GM18861 (cell line): ENCODE results near the gene SEMA3C.

Experiments
- ATAC-seq: cut with Tn5 transposase; IDR thresholded peaks from one replicate; pipeline ENCODE4 v1.9.1; 2021; ENCODE audit not compliant: unreplicated experiment

Gene SEMA3C

GRCh38 chr7:80783678-80784327, 135.0 kb downstream of the SEMA3C start:
- no peak for ATAC-seq

GRCh38 chr7:80783186-80783677, 135.6 kb downstream of the SEMA3C start:
- ATAC-seq: no peak

GRCh38 chr7:80781561-80781979, 137.3 kb downstream of the SEMA3C start:
- ATAC-seq: no peak

GRCh38 chr7:80781146-80781545, 137.7 kb downstream of the SEMA3C start:
- no peak for ATAC-seq

- no peak for ATAC-seq
Observed at GRCh38 chr7:80779456-80779855, 139.4 kb downstream of the SEMA3C start.

GRCh38 chr7:80775897-80776296, 143.0 kb downstream of the SEMA3C start:
- no peak for ATAC-seq

- no peak for ATAC-seq
Observed at GRCh38 chr7:80775482-80775881, 143.4 kb downstream of the SEMA3C start.

- ATAC-seq: no peak
Observed at GRCh38 chr7:80774843-80775242, 144.0 kb downstream of the SEMA3C start.

GRCh38 chr7:80773787-80774508, 144.9 kb downstream of the SEMA3C start:
- no peak for ATAC-seq

- no peak for ATAC-seq
Observed at GRCh38 chr7:80772347-80772993, 146.4 kb downstream of the SEMA3C start.

GRCh38 chr7:80771523-80771922, 147.3 kb downstream of the SEMA3C start:
- no peak for ATAC-seq

GRCh38 chr7:80770675-80771081, 148.2 kb downstream of the SEMA3C start:
- peak; percentile 58 for ATAC-seq

- ATAC-seq: no peak
Observed at GRCh38 chr7:80770061-80770460, 148.8 kb downstream of the SEMA3C start.

- ATAC-seq: no peak
Observed at GRCh38 chr7:80768756-80769155, 150.1 kb downstream of the SEMA3C start.

- no peak for ATAC-seq
Observed at GRCh38 chr7:80767654-80768053, 151.2 kb downstream of the SEMA3C start.

GRCh38 chr7:80766724-80767123, 152.1 kb downstream of the SEMA3C start:
- no peak for ATAC-seq

GRCh38 chr7:80764132-80764531, 154.7 kb downstream of the SEMA3C start:
- ATAC-seq: no peak

- ATAC-seq: no peak
Observed at GRCh38 chr7:80763704-80764103, 155.1 kb downstream of the SEMA3C start.

- ATAC-seq: no peak
Observed at GRCh38 chr7:80763289-80763688, 155.6 kb downstream of the SEMA3C start.

GRCh38 chr7:80760292-80760691, 158.6 kb downstream of the SEMA3C start:
- ATAC-seq: no peak

GRCh38 chr7:80752954-80753690, 165.7 kb downstream of the SEMA3C start:
- no peak for ATAC-seq
